Fibroblast of skin of abdomen (primary cell): ENCODE data around the gene TAS1R2.

ENCODE experiments used
- DNase-seq: peaks from one replicate; pipeline ENCODE4 v3.0.0-alpha.2; 2013

TAS1R2 gene

GRCh38 chr1:18819203-18819602 lies 40.3 kb downstream of the TAS1R2 start:
- no peak for DNase-seq

GRCh38 chr1:18817795-18818435 lies 41.5 kb downstream of the TAS1R2 start:
- no peak for DNase-seq

- DNase-seq, result no peak
These were observed 42.1 kb downstream of the TAS1R2 start for GRCh38 chr1:18817316-18817715.

DNA sequence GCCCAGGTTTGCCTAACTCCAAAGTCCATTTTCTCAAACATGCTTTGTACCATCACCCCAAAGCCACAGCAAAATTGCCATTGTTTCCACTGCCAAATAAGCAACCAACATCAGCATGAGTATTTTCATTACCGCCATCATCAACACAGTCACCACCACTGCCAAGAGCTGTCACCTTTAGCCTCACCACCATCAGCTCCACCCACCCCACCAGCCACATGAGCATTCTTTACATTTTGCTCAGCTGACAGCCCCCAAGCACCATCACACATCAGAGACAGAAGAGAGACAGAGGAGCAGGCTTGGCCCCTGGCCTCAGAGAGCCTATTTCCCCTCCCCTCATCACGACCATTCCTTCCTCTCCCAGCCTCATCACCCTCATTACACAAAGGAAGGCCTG lies 42.7 kb downstream of the TAS1R2 start:
- no peak for DNase-seq

DNA sequence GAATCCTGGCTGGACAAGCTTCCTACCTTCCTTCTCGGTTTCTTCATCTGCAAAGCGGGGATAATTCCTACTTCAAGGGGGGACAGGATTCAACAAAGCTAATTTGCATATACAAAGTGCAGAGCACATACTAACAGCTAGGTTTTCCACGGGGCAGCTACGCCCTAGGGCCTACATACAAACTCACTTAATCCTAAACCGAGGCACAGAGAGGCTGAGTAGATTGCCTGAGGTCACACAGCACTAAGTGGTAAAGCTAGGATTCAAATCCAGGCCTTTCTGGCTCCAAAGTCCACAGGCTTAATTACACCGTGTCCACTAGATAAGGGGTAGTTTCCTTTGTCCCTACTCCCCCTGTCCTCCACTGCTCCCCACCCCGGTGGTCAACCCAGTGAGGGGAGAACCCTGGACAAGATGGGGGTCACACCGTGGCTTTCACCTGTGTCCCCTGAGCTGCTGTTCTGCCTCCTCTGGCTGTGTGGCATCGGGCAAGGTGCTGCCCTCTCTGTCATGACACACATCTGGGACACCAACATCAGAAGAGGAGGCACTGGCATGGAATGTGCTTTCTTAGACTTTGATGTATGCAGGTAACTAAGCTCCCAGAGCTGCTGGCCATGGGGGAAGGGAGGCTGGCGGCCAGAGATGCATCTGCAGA lies 44.5 kb downstream of the TAS1R2 start:
- no peak for DNase-seq

GRCh38 chr1:18814425-18814824 lies 45.0 kb downstream of the TAS1R2 start:
- no peak for DNase-seq

DNA sequence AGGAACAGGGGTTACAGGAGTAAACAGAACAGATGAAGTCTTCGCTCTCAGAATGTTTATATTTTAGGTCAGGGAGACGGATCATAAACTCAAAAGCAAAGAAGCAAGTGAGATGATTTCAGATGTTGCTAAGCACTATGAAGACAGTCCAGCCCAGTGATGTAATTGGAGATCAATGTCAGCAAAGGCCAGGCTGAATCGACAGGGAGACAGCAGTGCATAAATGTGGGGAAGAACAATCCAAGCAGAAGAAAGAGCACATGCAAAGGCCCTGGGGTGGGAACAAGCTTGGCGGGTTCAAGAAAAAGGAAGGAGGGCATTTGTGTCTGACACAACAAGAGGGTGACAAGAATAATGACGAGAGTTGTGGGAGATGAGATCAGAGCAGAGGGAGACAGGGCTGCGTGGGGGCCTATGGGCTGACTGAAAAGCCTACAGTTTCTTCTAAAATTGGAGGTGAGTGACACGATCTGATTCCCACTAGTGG lies 47.0 kb downstream of the TAS1R2 start:
- DNase-seq, result no peak

GRCh38 chr1:18811733-18812452 lies 47.6 kb downstream of the TAS1R2 start:
- DNase-seq, result no peak

DNA sequence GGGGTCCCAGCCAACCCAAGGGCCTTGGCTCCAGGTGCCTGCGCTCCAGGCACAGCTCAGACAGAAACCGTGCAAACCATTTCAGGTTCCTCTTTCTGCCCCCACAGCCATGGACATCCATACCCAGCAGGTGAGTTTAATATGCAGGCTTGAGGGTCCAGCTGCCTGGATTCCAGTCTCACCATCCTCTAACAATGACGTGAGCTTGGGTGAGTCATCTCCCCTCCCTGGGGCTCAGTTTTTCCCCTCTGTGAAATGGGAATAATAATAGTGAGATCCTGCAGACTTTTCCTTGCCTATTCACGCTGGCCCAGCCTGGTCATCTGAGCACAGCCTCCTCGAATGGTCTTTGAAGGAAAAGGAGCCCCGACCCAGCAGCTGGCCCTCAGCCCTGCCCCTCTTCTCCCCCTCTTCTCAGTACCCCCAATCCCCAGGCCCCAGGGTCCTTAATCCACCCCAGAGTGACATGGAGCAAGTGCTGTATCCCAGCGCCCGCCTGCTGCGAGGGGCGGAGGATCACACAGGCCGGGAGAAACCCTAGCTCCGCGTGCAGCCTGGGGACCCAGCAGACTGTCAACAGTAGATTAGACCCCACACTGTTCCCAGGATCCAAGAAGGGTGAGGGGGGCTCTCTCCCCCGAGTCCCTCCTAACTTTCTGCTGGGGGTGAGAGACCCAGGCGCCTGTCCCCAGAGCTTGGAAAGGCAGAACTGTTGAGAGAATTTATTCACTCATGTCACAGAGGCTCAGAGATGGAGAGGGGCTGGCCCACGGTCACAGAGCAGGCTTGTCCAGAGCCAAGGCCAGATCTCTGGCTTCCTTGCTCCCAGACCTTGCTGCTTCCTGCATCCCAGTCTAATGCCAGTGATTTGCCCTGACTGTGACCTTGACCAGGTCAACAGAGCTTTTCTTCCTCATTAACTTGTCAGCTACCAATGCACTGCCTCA lies 49.2 kb downstream of the TAS1R2 start:
- DNase-seq, result no peak

DNA sequence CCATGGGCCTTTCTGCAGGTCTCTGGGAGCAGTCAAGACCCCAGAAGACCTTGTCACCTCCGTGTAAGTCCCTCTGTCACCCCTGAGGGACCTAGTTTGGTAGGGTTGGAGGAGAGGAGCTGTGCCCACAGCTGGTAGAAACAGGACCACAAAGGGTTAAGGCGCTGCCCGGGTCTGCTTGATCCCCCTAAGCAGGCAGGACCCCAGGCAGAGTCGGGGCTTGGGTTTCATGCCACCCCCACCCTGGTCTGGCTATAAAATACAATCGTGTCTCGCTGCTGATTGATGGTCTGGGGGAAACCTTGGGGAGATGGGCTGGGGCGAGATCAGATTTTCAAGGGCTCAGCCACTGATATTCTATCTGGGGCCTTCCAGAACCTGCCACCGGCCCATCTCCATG lies 50.9 kb downstream of the TAS1R2 start:
- no peak for DNase-seq

DNA sequence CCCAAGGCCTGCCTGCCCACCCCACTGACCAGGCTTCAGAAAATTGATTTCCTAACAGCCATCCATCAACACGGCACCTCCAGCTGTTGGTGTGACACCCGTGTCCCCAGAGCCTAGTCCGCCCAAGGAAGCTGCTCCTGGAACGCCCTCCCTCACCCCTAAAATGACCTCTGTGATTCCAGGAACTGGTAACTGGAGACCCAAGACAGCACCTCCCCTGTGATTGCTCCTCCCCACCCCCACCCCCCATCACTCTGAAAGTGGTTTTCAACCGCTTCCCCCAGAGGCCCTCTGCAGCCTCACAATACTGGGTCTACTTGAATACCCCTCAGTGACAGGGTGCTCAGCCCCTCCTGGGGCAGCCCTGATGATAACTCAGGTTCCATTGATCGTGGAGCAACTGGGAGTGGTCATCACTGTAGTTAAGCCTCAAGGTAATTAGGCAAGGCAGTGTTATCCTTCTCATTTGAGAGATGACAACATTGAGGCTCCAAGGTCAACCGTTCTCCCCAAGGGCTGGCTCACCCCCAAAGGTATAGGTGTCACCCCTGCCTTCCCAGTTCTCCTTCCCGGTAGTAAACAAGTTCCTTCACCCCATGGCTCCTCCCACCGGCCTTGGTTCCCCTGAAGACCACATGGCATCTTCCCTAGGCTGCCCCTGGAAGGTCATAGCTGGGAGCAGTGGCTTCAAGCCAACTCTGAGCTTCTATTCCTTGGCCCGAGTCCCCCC lies 52.0 kb downstream of the TAS1R2 start:
- no peak for DNase-seq

GRCh38 chr1:18805925-18806849 lies 53.3 kb downstream of the TAS1R2 start:
- DNase-seq, result no peak

- no peak for DNase-seq
These were observed 54.1 kb downstream of the TAS1R2 start for GRCh38 chr1:18805150-18805879.

DNA sequence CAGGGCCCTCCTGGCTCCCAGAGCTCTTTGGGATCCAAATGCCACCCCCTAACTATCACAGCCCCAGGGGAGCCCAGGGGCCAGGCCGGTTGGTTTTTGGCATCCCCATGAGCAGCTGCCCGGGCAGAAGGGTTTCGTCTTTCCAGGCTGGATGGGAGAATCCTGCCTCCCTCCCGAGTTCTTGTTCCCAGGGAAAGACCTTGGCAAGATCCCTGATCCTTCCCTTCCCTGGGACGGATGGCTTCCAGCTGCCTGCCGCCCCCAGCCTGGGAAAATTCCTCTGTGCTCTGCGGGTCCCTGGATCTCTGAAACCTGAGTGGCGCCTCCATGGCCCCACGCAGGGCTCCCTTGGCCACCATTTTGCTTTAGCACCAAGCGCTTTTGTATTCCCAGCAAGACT lies 55.6 kb downstream of the TAS1R2 start:
- DNase-seq, result no peak

GRCh38 chr1:18803151-18803791 lies 56.2 kb downstream of the TAS1R2 start:
- DNase-seq, result no peak

- no peak for DNase-seq
These were observed 57.2 kb downstream of the TAS1R2 start for GRCh38 chr1:18802231-18802630.

GRCh38 chr1:18800258-18800657 lies 59.2 kb downstream of the TAS1R2 start:
- DNase-seq, result no peak

- DNase-seq, result no peak
These were observed 60.0 kb downstream of the TAS1R2 start for GRCh38 chr1:18799454-18799853.

DNA sequence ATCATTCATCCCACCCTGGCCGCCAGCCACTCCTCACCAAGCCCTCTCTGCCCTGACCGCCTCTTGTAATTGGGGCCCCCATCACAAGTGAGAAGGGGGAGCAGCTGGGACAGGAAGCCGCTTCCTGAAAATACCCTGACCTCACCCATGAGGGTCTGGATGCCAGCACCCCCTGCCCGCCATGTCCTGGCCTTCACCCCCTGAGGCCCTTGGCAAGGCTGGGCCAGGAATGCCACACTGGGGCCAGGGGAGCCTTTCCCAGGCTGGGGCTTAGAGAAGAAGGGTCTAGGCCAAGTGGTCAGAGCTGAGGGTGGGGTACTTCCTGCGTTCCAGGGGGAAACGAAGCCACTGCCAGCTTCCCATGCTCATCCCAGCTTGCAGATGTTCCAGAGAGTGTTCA lies 60.5 kb downstream of the TAS1R2 start:
- no peak for DNase-seq

DNA sequence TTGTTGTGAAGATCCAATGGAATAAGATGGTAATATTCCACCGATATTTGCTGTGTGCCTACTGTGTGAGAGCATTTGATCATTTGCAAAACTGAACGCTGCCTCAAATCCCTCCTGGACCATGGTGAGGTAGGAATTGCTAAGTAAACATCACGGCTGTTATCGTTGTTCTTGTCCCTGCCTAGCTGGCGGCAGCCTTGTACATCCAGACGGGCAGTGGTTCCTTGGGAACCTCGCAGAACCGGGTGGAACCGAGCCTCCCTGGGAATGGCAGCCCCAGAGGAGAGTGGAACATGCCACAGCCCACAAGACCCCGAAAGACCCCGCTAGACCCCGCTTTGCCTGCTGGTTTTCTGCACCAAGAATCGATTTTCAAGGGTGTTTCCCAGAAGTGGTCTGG lies 60.9 kb downstream of the TAS1R2 start:
- no peak for DNase-seq
